Hematopoietic multipotent progenitor cell treated with erythropoietin and hydrocortisone succinate and interleukin-3 and kit ligand, for 15 days (in vitro differentiated cells): ENCODE measurements around the gene ACTL8.

Experiments used
- DNase-seq: peaks from one replicate; pipeline ENCODE4 v3.0.0-alpha.2; 2015; ENCODE audit warnings: low spot score

ACTL8 gene

GRCh38 chr1:17845583-17845982, 90.5 kb downstream of the ACTL8 start:
- DNase-seq = no peak

GRCh38 chr1:17846341-17846740, 91.2 kb downstream of the ACTL8 start:
- DNase-seq = no peak

- DNase-seq = no peak
These were observed 92.0 kb downstream of the ACTL8 start for GRCh38 chr1:17847111-17847510.

GRCh38 chr1:17849216-17849615, 94.1 kb downstream of the ACTL8 start:
- no peak for DNase-seq

- no peak for DNase-seq
These were observed 95.9 kb downstream of the ACTL8 start for GRCh38 chr1:17851056-17851455.

GRCh38 chr1:17852383-17852782, 97.2 kb downstream of the ACTL8 start:
- DNase-seq = no peak

GRCh38 chr1:17853241-17853935, 98.3 kb downstream of the ACTL8 start:
- DNase-seq = no peak

- no peak for DNase-seq
These were observed 101.5 kb downstream of the ACTL8 start for GRCh38 chr1:17856496-17857108.

- DNase-seq = no peak
These were observed 102.0 kb downstream of the ACTL8 start for GRCh38 chr1:17857109-17857499.

GRCh38 chr1:17857996-17858395, 102.9 kb downstream of the ACTL8 start:
- DNase-seq = no peak

GRCh38 chr1:17860812-17861211, 105.7 kb downstream of the ACTL8 start:
- DNase-seq = no peak

GRCh38 chr1:17861685-17862084, 106.6 kb downstream of the ACTL8 start:
- no peak for DNase-seq

GRCh38 chr1:17862121-17862520, 107.0 kb downstream of the ACTL8 start:
- no peak for DNase-seq

- DNase-seq = no peak
These were observed 111.0 kb downstream of the ACTL8 start for GRCh38 chr1:17865912-17866739.

GRCh38 chr1:17866740-17867029, 111.6 kb downstream of the ACTL8 start:
- DNase-seq = no peak

- no peak for DNase-seq
These were observed 112.3 kb downstream of the ACTL8 start for GRCh38 chr1:17867470-17867869.

GRCh38 chr1:17869815-17870214, 114.7 kb downstream of the ACTL8 start:
- DNase-seq = no peak

- DNase-seq = no peak
These were observed 115.5 kb downstream of the ACTL8 start for GRCh38 chr1:17870679-17871078.

- DNase-seq = no peak
These were observed 118.0 kb downstream of the ACTL8 start for GRCh38 chr1:17873007-17873675.

GRCh38 chr1:17874231-17874630, 119.1 kb downstream of the ACTL8 start:
- DNase-seq = no peak

- no peak for DNase-seq
These were observed 119.6 kb downstream of the ACTL8 start for GRCh38 chr1:17874710-17875109.

- no peak for DNase-seq
These were observed 120.2 kb downstream of the ACTL8 start for GRCh38 chr1:17875171-17875881.
